H9 (cell line): Measurements from ENCODE around the gene KRT34. TPM values are rescaled to one million over a fixed set of nuclear protein-coding genes. Genes with fewer than 3 reads are reported as not detected.

Experiments used
- DNase-seq: peaks from one replicate; pipeline ENCODE4 v3.0.0-alpha.2; 2017
- H2AFZ ChIP-seq: one replicate; pipeline ENCODE4 v1.6.1; 2013; ENCODE audit warnings: mild to moderate bottlenecking, low read length, control low read depth, moderate library complexity
- H2AK5ac ChIP-seq: 2 replicates; pipeline ENCODE4 v1.6.1; 2013; ENCODE audit warnings: low read length, control low read depth, mixed read lengths; ENCODE audit not compliant: insufficient read length
- H2BK120ac ChIP-seq: one replicate; pipeline ENCODE4 v1.6.1; 2013; ENCODE audit warnings: low read depth, mild to moderate bottlenecking, low read length, control low read depth, inconsistent platforms; ENCODE audit not compliant: poor library complexity, severe bottlenecking
- H2BK12ac ChIP-seq: 2 replicates; pipeline ENCODE4 v1.6.1; 2013; ENCODE audit warnings: low read length, control low read depth, mixed read lengths, low read depth; ENCODE audit not compliant: insufficient read length
- H2BK15ac ChIP-seq: 2 replicates; pipeline ENCODE4 v1.6.1; 2013; ENCODE audit warnings: low read depth, low read length, control low read depth
- H2BK20ac ChIP-seq: one replicate; pipeline ENCODE4 v1.6.1; 2013; ENCODE audit warnings: low read depth, mild to moderate bottlenecking, low read length, control low read depth, inconsistent platforms; ENCODE audit not compliant: poor library complexity, severe bottlenecking
- H2BK5ac ChIP-seq: 2 replicates; pipeline ENCODE4 v1.6.1; 2013; ENCODE audit warnings: low read length, control low read depth, mixed read lengths; ENCODE audit not compliant: insufficient read length
- H3K14ac ChIP-seq: 2 replicates; pipeline ENCODE4 v1.6.1; 2013; ENCODE audit warnings: low read length, control low read depth; ENCODE audit not compliant: insufficient read depth
- H3K18ac ChIP-seq: 2 replicates; pipeline ENCODE4 v1.6.1; 2013; ENCODE audit warnings: low read depth, mild to moderate bottlenecking, mixed read lengths, low read length, control low read depth; ENCODE audit not compliant: insufficient read length
- H3K23ac ChIP-seq: 2 replicates; pipeline ENCODE4 v1.6.1; 2013; ENCODE audit warnings: low read length, control low read depth, mixed read lengths, low read depth; ENCODE audit not compliant: insufficient read length
- H3K23me2 ChIP-seq: 2 replicates; pipeline ENCODE4 v1.6.1; 2013; ENCODE audit warnings: low read depth, mild to moderate bottlenecking, mixed read lengths, low read length, control low read depth; ENCODE audit not compliant: insufficient read length, poor library complexity, severe bottlenecking
- H3K27ac ChIP-seq: 2 replicates; pipeline ENCODE4 v1.5.1; 2013; ENCODE audit warnings: low read length, control low read depth, mixed read lengths, low read depth; ENCODE audit not compliant: insufficient read length
- H3K27me3 ChIP-seq: 2 replicates; pipeline ENCODE4 v1.6.1; 2013; ENCODE audit warnings: low read length, control low read depth, inconsistent platforms; ENCODE audit not compliant: insufficient read depth
- H3K4ac ChIP-seq: 2 replicates; pipeline ENCODE4 v1.6.1; 2013; ENCODE audit warnings: low read depth, mild to moderate bottlenecking, control low read depth, inconsistent platforms, low read length, moderate library complexity
- H3K4me1 ChIP-seq: 2 replicates; pipeline ENCODE4 v1.6.1; 2013; ENCODE audit warnings: low read length, control low read depth, inconsistent platforms; ENCODE audit not compliant: insufficient read depth
- H3K4me2 ChIP-seq: 2 replicates; pipeline ENCODE4 v1.6.1; 2013; ENCODE audit warnings: low read length, control low read depth, mixed read lengths; ENCODE audit not compliant: insufficient read length, insufficient read depth
- H3K56ac ChIP-seq: 2 replicates; pipeline ENCODE4 v1.6.1; 2013; ENCODE audit warnings: low read depth, mild to moderate bottlenecking, mixed read lengths, low read length, control low read depth; ENCODE audit not compliant: insufficient read length
- H3K79me1 ChIP-seq: 2 replicates; pipeline ENCODE4 v1.6.1; 2013; ENCODE audit warnings: low read depth, mild to moderate bottlenecking, moderate library complexity, low read length, control low read depth, inconsistent platforms; ENCODE audit not compliant: insufficient read depth, poor library complexity, severe bottlenecking
- H3K79me2 ChIP-seq: 2 replicates; pipeline ENCODE4 v1.6.1; 2013; ENCODE audit warnings: low read length, control low read depth, inconsistent platforms; ENCODE audit not compliant: insufficient read depth
- H3K9ac ChIP-seq: 2 replicates; pipeline ENCODE4 v1.6.1; 2013; ENCODE audit warnings: low read length, control low read depth, mixed read lengths; ENCODE audit not compliant: insufficient read length; ENCODE audit errors: extremely low read depth
- H3K9me3 ChIP-seq: one replicate; pipeline ENCODE4 v1.6.1; 2013; ENCODE audit warnings: low read depth, low read length, inconsistent platforms; ENCODE audit not compliant: control insufficient read depth
- H3T11ph ChIP-seq: one replicate; pipeline ENCODE4 v1.6.1; 2013; ENCODE audit warnings: mild to moderate bottlenecking, low read length, control low read depth, inconsistent platforms
- H4K20me1 ChIP-seq: one replicate; pipeline ENCODE4 v1.6.1; 2013; ENCODE audit not compliant: control insufficient read depth, insufficient read length, insufficient read depth
- H4K5ac ChIP-seq: 2 replicates; pipeline ENCODE4 v1.6.1; 2013; ENCODE audit warnings: low read depth, mild to moderate bottlenecking, mixed read lengths, low read length, control low read depth; ENCODE audit not compliant: insufficient read length
- H4K8ac ChIP-seq: replicated peaks from 2 replicates; pipeline ENCODE4 v1.6.1; 2013; ENCODE audit warnings: low read length, control low read depth, mixed read lengths, low read depth; ENCODE audit not compliant: insufficient read length
- H4K91ac ChIP-seq: 2 replicates; pipeline ENCODE4 v1.6.1; 2013; ENCODE audit warnings: low read depth, mild to moderate bottlenecking, moderate library complexity, mixed read lengths, low read length, control low read depth; ENCODE audit not compliant: insufficient read length
- H3K27ac Mint-ChIP-seq, 3 experiments: 2 replicates in 2 of 3; 3 replicates in 1 of 3; pipeline ENCODE4 v1.8.0; 2020 to 2021; ENCODE audit warnings: mixed read lengths in 3 of 3, mild to moderate bottlenecking in 1 of 3, moderate library complexity in 1 of 3
- H3K27me3 Mint-ChIP-seq: 2 replicates; pipeline ENCODE4 v1.8.0; 2021; ENCODE audit warnings: low read depth, mild to moderate bottlenecking, moderate library complexity, mixed read lengths
- H3K36me3 Mint-ChIP-seq, 3 experiments: 2 replicates in 2 of 3; 3 replicates in 1 of 3; pipeline ENCODE4 v1.8.0; 2020 to 2021; ENCODE audit warnings: low read depth in 3 of 3, mixed read lengths in 3 of 3; ENCODE audit not compliant: insufficient read depth in 1 of 3
- H3K4me1 Mint-ChIP-seq, 2 experiments: 2 replicates each; pipeline ENCODE4 v1.8.0; 2020; ENCODE audit warnings: mixed read lengths in 2 of 2
- H3K4me3 Mint-ChIP-seq, 2 experiments: 2 replicates in 1 of 2; 3 replicates in 1 of 2; pipeline ENCODE4 v1.8.0; 2020 to 2021; ENCODE audit warnings: mild to moderate bottlenecking in 2 of 2, mixed read lengths in 2 of 2, moderate library complexity in 1 of 2
- H3K9me3 Mint-ChIP-seq, 2 experiments: 2 replicates in 1 of 2; 3 replicates in 1 of 2; pipeline ENCODE4 v1.8.0; 2020; ENCODE audit warnings: mild to moderate bottlenecking in 2 of 2, mixed read lengths in 2 of 2, moderate library complexity in 1 of 2
- WGBS: extraction: QIAGEN DNeasy Blood & Tissue Kit; methylation state at CpG from one replicate; pipeline ENCODE4 v1.1.7; 2013; ENCODE audit warnings: missing lambda C conversion rate, low lambda C conversion rate, mixed read lengths; ENCODE audit not compliant: insufficient read length; ENCODE audit errors: extremely low coverage; 5-methylcytosine and 5-hydroxymethylcytosine counted together
- total RNA-seq: library from RNA; stranded (reverse); gene quantifications from 2 replicates; pipeline ENCODE4 v1.2.1, GENCODE V29; 2021
- TF ChIP-seq, protein P1 (sequence below): fragments of 200-600 bp; sonication (generic); conservative IDR thresholded peaks from 3 replicates; pipeline ENCODE4 v1.8.0; 2021; ENCODE audit warnings: antibody characterized with exemption, mild to moderate bottlenecking

The KRT34 gene
- total RNA-seq, 1 experiment from 2014 or later: not detected

DNA sequence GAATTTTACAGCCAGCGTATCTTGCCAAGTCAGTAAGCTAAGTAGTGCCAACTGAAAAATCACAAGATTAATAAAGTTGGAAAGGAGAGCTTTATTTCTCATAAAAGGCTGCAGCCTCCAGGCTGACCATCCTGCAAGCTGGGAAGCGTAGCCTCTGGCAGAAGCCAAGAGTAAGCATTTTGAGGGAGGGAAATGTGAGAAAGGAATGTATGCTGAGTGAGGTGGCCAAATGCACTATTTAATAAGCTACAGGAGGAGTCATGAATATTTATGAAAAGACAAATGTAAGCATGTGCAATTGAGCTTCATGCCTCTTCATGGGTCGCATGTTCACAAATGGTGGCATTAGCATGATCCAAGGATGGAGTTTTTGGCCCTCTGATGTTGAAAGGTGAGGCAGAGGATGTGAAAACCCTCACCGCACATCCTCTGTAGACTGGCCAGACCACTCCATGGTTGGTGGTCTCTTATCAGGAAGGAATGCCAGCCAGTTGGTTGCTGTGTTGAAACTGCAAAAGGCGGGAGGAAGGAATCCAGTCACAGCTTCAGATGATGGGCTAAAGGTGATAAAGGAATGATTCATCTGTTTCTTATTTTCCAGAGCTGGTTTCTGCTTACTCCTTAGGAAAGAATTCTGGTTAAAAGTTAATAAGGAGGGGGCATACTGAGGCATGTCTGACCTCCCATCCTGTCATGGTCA lies 21.7 kb downstream of the KRT34 start:
- Histone ChIP-seq H2BK20ac (no peak overlapping the region), H3T11ph (no peak overlapping the region), H3K79me2 (no peaks in the 10 kb centered on the region), H3K9me3 (no peaks in the 10 kb centered on the region), H4K5ac (no peak overlapping the region), H4K91ac (no peak overlapping the region), H3K14ac (no peak overlapping the region), H3K56ac (no peak overlapping the region), H2AFZ (no peak overlapping the region), H3K4me1 (no peaks in the 10 kb centered on the region), H3K23me2 (no peaks in the 10 kb centered on the region), H2BK15ac (no peak overlapping the region), H3K9ac (no peak overlapping the region), H4K8ac (no peak overlapping the region), H3K23ac (no peak overlapping the region), H3K79me1 (no peaks in the 10 kb centered on the region), H2BK5ac (no peak overlapping the region), H2BK120ac (no peak overlapping the region), H3K18ac (no peak overlapping the region), H4K20me1 (no peaks in the 10 kb centered on the region), H3K4ac (no peak overlapping the region), H3K4me2 (no peak overlapping the region), H2AK5ac (no peak overlapping the region), H3K27ac (no peak overlapping the region), H3K27me3 (no peaks in the 10 kb centered on the region), H2BK12ac (no peak overlapping the region)
- Mint-ChIP-seq H3K4me3 (no peak overlapping the region), H3K9me3 (peaks cover 3 to 7% of the 10 kb centered on the region in 2 experiments; a peak in 3 of 5 replicates), H3K27me3 (peaks cover 7% of the 10 kb centered on the region), H3K36me3 (no peaks in the 10 kb centered on the region), H3K4me1 (no peaks in the 10 kb centered on the region), H3K27ac (no peak overlapping the region)
- TF ChIP-seq, protein P1, sequence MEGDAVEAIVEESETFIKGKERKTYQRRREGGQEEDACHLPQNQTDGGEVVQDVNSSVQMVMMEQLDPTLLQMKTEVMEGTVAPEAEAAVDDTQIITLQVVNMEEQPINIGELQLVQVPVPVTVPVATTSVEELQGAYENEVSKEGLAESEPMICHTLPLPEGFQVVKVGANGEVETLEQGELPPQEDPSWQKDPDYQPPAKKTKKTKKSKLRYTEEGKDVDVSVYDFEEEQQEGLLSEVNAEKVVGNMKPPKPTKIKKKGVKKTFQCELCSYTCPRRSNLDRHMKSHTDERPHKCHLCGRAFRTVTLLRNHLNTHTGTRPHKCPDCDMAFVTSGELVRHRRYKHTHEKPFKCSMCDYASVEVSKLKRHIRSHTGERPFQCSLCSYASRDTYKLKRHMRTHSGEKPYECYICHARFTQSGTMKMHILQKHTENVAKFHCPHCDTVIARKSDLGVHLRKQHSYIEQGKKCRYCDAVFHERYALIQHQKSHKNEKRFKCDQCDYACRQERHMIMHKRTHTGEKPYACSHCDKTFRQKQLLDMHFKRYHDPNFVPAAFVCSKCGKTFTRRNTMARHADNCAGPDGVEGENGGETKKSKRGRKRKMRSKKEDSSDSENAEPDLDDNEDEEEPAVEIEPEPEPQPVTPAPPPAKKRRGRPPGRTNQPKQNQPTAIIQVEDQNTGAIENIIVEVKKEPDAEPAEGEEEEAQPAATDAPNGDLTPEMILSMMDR: no peak
- DNase-seq: no peak
- no CpG with 5 or more reads among the region's 5 CpGs for WGBS
